Measurements from ENCODE around the gene PRR22. TPM values are rescaled to one million over a fixed set of nuclear protein-coding genes. Genes with fewer than 3 reads are reported as not detected.

The PRR22 gene
- total RNA-seq (1 to 10 TPM in 1 of 2 donors, under 1 TPM in 1; 0.20 to 2.6 TPM), polyA plus RNA-seq (ENCODE audit: insufficient read length in 2 of 2) (1 to 10 TPM; 3.9 to 4.1 TPM)
- long read RNA-seq, donor 1, partial matches to known transcripts, result 0 of 1 reads
- long read RNA-seq, donor 1, other reads (novel, unspliced or antisense), result 0 of 1 reads
- long read RNA-seq, donor 2, partial matches to known transcripts, result 0 of 1 reads
- long read RNA-seq, donor 2, other reads (novel, unspliced or antisense), result 0 of 1 reads
- long read RNA-seq, donor 3, partial matches to known transcripts, result 0 of 2 reads
- long read RNA-seq, donor 3, other reads (novel, unspliced or antisense), result 0 of 2 reads
- long read RNA-seq, donor 4, partial matches to known transcripts, result 0 of 2 reads
- long read RNA-seq, donor 4, other reads (novel, unspliced or antisense), result 0 of 2 reads

DNA sequence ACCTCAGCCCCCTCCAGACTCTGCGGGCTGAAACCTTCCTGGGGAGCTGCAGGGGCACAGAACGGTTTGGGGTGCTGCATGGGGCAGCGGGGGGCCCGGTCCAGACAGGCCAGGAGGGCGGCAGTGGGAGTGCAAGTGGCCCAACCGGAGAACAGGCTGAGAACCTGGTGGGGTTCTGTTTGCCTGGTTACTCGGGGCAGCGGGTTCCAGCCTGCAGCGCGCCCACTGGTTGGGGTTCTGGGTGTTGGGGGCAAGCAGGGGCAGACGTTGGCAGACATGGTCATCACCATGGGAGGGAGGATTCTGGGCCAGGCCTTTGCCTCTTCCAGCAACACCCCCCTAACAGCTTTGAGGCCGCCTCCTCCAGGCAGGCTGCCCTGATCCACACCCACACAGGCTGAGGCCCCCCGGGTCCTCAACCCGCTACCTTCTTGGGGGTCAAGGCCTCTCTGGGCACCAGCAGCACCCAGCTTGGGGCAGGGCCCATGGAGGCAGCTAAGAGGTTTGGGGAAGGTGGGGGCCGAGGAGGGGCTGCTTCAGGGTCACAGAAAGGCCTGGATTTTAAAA, at the start of gene PRR22:
Gene PRR22, minus strand, starts transcription at position 166 of the 567 bp plus-strand sequence. Its CDS starts 86 bp downstream, at position 80.
- H3K4me3 ChIP-seq (ENCODE audit: low read depth, low read length), result no peak within 1 kb of the TSS
- no peak for DNase-seq (ENCODE audit: low read depth in 4 of 6, low spot score in 6 of 6)
- H3K36me3 ChIP-seq (ENCODE audit: control insufficient read depth, insufficient read depth, low read length), result peaks cover 79% of the 10 kb centered on the region
- no peak within 1 kb of the TSS for H3K27ac ChIP-seq (ENCODE audit: low read depth, low read length)
- H3K27me3 ChIP-seq (ENCODE audit: control insufficient read depth, insufficient read depth, low read length), result no peaks in the 10 kb centered on the region
- peaks cover 4% of the 10 kb centered on the region for H3K4me1 ChIP-seq (ENCODE audit: control insufficient read depth, insufficient read depth, low read length)
- WGBS (ENCODE audit: insufficient coverage), result 87% methylated on average over 10 of the region's 15 CpGs
- H3K9me3 ChIP-seq (ENCODE audit: control insufficient read depth, insufficient read depth, low read length), result no peaks in the 10 kb centered on the region

DNA sequence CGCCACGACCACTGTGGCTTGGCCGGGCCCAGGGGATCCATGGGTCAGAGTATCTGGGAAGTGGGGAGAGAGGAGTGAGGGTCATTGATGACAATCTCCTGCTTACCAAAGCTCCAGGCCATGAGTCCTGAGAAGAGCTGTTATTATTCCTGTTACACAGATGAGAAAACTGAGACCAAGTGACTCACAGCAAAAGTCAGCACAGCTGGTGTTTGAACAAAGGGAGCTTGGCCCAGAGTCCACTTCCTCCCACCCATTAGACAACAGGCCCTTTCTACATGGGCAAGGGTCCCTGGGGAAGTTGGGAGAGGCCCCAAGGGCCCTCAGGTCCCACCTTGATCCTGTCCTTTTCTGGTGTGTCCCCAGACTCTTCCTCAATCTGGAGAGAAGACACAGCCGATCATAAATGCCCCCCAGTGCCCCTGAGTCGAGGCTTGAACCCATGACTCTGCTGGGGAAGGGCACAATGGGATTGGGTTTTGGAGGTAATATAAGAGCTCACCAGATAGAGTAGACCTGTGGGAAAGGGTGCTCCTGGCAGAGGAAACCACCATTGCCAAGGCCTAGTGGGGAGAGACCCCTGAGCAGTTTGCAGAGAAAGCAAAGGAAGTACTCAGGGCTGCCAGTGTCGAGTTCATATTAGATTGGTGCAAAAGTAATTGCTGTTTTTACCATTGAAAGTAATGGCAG, 48.1 kb upstream of the PRR22 start:
- no peak overlapping the region for H3K4me3 ChIP-seq (ENCODE audit: low read depth, low read length)
- no peaks in the 10 kb centered on the region for H3K9me3 ChIP-seq (ENCODE audit: control insufficient read depth, insufficient read depth, low read length)
- peaks cover 19% of the 10 kb centered on the region for H3K4me1 ChIP-seq (ENCODE audit: control insufficient read depth, insufficient read depth, low read length)
- H3K36me3 ChIP-seq (ENCODE audit: control insufficient read depth, insufficient read depth, low read length), result no peaks in the 10 kb centered on the region
- WGBS (ENCODE audit: insufficient coverage), result 81% methylated on average over 5 of the region's 6 CpGs
- no peak overlapping the region for H3K27ac ChIP-seq (ENCODE audit: low read depth, low read length)
- H3K27me3 ChIP-seq (ENCODE audit: control insufficient read depth, insufficient read depth, low read length), result peaks cover 2% of the 10 kb centered on the region
- no peak for DNase-seq (ENCODE audit: low read depth in 4 of 6, low spot score in 6 of 6)

GRCh38 chr19:5832061-5832460, 47.5 kb upstream of the PRR22 start:
- H3K36me3 ChIP-seq (ENCODE audit: control insufficient read depth, insufficient read depth, low read length), result no peaks in the 10 kb centered on the region
- no peaks in the 10 kb centered on the region for H3K9me3 ChIP-seq (ENCODE audit: control insufficient read depth, insufficient read depth, low read length)
- 86% methylated on average over 21 of the region's 22 CpGs for WGBS (ENCODE audit: insufficient coverage)
- H3K4me3 ChIP-seq (ENCODE audit: low read depth, low read length), result no peak overlapping the region
- H3K27ac ChIP-seq (ENCODE audit: low read depth, low read length), result no peak overlapping the region
- peaks cover 24% of the 10 kb centered on the region for H3K4me1 ChIP-seq (ENCODE audit: control insufficient read depth, insufficient read depth, low read length)
- DNase-seq (ENCODE audit: low read depth in 4 of 6, low spot score in 6 of 6), result no peak
- peaks cover 2% of the 10 kb centered on the region for H3K27me3 ChIP-seq (ENCODE audit: control insufficient read depth, insufficient read depth, low read length)

GRCh38 chr19:5831159-5831558, 46.6 kb upstream of the PRR22 start:
- Histone ChIP-seq H3K4me1 (ENCODE audit: control insufficient read depth, insufficient read depth, low read length) (peaks cover 33% of the 10 kb centered on the region), H3K9me3 (ENCODE audit: control insufficient read depth, insufficient read depth, low read length) (no peaks in the 10 kb centered on the region), H3K27me3 (ENCODE audit: control insufficient read depth, insufficient read depth, low read length) (peaks cover 2% of the 10 kb centered on the region), H3K4me3 (ENCODE audit: low read depth, low read length) (no peak overlapping the region), H3K27ac (ENCODE audit: low read depth, low read length) (no peak overlapping the region), H3K36me3 (ENCODE audit: control insufficient read depth, insufficient read depth, low read length) (no peaks in the 10 kb centered on the region)
- DNase-seq (ENCODE audit: low read depth in 4 of 6, low spot score in 6 of 6), result no peak
- 93% methylated on average over 9 of the region's 9 CpGs for WGBS (ENCODE audit: insufficient coverage)

DNA sequence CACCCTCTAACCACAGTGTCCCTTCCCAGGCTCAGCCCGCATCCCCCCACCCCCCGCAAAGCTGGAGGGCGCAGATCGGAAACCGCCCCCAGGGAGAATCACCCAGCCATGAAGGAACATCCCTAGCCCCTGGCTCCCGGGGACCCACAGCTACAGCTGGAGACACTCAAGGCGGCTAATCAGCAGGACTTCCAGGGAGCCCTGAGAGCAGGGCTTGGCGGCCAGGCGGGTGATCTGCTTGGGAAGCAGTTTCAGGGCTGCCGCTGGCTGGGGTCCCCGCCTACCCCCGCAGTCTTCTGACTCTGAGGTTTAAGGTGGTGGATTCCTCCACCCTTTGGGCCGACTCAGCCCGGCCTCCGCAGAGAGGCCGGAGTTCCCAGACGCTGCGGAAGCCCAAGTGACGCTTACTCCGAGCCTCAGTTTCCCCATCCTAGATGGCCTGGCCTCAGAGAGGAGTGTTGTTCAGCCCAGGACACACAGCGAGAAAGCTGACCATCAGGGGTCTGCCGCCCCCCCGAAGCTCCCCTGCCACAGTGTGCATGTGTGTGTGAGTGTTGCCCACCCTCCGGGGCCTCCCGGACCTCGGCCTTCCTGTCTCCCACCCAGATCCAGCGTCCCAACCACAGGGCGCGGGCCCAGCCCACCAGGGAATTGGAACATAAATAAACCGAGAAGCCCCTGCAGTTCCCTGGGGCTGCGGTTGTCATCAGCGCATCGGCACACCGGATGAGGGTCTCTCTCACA, 45.2 kb upstream of the PRR22 start:
- Histone ChIP-seq H3K4me3 (ENCODE audit: low read depth, low read length) (no peak overlapping the region), H3K4me1 (ENCODE audit: control insufficient read depth, insufficient read depth, low read length) (peaks cover 41% of the 10 kb centered on the region), H3K36me3 (ENCODE audit: control insufficient read depth, insufficient read depth, low read length) (peaks cover 2% of the 10 kb centered on the region), H3K27ac (ENCODE audit: low read depth, low read length) (no peak overlapping the region), H3K27me3 (ENCODE audit: control insufficient read depth, insufficient read depth, low read length) (peaks cover 2% of the 10 kb centered on the region), H3K9me3 (ENCODE audit: control insufficient read depth, insufficient read depth, low read length) (no peaks in the 10 kb centered on the region)
- DNase-seq (ENCODE audit: low read depth in 4 of 6, low spot score in 6 of 6), result no peak
- 66% methylated on average over 29 of the region's 34 CpGs for WGBS (ENCODE audit: insufficient coverage)

DNA sequence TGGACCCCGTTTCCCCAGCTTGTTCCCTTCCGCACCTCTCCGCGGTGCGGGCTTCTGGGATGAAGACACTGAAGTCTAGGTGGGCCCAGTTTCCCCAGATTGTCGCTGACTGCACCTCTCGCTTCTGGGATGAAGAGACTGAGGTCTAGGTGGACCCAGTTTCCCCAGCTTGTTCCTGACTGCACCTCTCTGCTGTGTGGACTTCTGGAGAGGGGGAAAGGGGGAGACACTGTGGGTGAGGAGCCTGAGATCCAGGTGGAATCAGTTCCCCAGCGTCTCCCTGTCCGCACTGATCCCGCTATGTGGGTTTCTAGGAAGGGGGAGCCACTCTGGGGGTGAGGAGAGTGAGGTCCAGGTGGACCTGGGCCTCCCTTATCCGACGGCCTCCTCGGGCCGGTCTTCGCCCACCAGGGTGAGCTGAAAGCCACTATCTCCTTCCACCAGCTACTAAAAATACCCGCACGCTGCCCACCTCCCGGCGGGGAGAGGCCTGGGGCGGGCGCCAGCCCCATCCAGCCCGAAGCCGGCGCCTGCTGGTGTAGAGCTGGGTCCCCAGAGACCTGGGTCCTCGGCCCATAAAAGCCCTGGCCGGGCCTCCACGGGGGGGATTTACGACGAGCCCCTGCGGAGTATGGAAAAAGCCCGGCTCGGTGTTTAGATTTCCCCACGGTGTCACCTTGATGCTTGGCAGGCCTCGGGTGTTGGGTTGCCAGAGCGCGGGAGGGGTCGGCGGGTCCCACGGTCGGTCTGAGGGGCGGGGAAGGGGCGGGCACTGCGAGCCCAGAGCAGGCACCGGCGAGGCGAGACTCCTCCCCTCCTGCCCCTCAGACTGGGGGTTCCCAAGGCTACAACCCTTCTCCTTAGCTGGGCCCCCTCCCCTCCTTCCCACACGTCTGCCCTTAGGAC, 44.4 kb upstream of the PRR22 start:
- WGBS (ENCODE audit: insufficient coverage), result 3% methylated on average over 47 of the region's 47 CpGs
- Histone ChIP-seq H3K4me1 (ENCODE audit: control insufficient read depth, insufficient read depth, low read length) (peaks cover 41% of the 10 kb centered on the region), H3K9me3 (ENCODE audit: control insufficient read depth, insufficient read depth, low read length) (no peaks in the 10 kb centered on the region), H3K36me3 (ENCODE audit: control insufficient read depth, insufficient read depth, low read length) (peaks cover 2% of the 10 kb centered on the region), H3K4me3 (ENCODE audit: low read depth, low read length) (peak overlapping the region; percentile 70), H3K27ac (ENCODE audit: low read depth, low read length) (peak overlapping the region; percentile 89), H3K27me3 (ENCODE audit: control insufficient read depth, insufficient read depth, low read length) (peaks cover 2% of the 10 kb centered on the region)
- peak in 2 of 6 donors; percentile 35 to 51 for DNase-seq (ENCODE audit: low read depth in 4 of 6, low spot score in 6 of 6)

GRCh38 chr19:5827891-5828660, 43.5 kb upstream of the PRR22 start:
- H3K27ac ChIP-seq (ENCODE audit: low read depth, low read length), result peak overlapping the region; percentile 89
- WGBS (ENCODE audit: insufficient coverage), result under 1% methylated on average over 88 of the region's 91 CpGs
- peak; percentile 78 to 98 (median 84) for DNase-seq (ENCODE audit: low read depth in 4 of 6, low spot score in 6 of 6)
- peak overlapping the region; percentile 70 for H3K4me3 ChIP-seq (ENCODE audit: low read depth, low read length)
- H3K9me3 ChIP-seq (ENCODE audit: control insufficient read depth, insufficient read depth, low read length), result no peaks in the 10 kb centered on the region
- H3K36me3 ChIP-seq (ENCODE audit: control insufficient read depth, insufficient read depth, low read length), result peaks cover 2% of the 10 kb centered on the region
- peaks cover 41% of the 10 kb centered on the region for H3K4me1 ChIP-seq (ENCODE audit: control insufficient read depth, insufficient read depth, low read length)
- peaks cover 2% of the 10 kb centered on the region for H3K27me3 ChIP-seq (ENCODE audit: control insufficient read depth, insufficient read depth, low read length)

DNA sequence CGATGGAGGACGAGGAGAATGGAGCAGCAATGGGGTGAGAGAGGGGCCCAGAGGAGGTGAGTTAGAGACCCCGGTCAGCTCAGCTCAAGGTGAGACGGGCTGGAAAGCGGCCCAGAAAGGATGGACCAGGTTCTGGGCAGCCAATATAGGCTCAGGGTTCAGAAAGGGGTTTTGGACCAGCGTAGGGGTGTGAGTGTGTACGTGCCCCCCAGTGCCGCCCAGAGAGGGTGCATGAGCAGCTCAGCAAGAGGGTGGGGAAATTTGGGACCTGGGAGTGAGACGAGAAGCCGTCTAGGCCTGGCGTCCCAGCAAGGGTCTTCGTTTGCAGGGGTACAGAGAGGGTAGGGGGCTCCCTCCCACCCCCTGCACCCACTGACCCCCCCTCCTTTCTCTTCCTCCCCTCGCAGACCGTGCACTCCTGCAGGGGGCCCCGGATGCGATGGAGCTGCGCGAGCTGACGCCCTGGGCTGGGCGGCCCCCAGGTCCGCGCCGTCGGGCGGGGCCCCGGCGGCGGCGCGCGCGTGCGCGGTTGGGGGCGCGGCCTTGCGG, 42.9 kb upstream of the PRR22 start:
- peak in 1 of 6 donors; percentile 20 for DNase-seq (ENCODE audit: low read depth in 4 of 6, low spot score in 6 of 6)
- peak overlapping the region; percentile 47 for H3K27ac ChIP-seq (ENCODE audit: low read depth, low read length)
- H3K4me1 ChIP-seq (ENCODE audit: control insufficient read depth, insufficient read depth, low read length), result peaks cover 41% of the 10 kb centered on the region
- WGBS (ENCODE audit: insufficient coverage), result 11% methylated on average over 33 of the region's 37 CpGs
- peaks cover 2% of the 10 kb centered on the region for H3K27me3 ChIP-seq (ENCODE audit: control insufficient read depth, insufficient read depth, low read length)
- peak overlapping the region; percentile 33 for H3K4me3 ChIP-seq (ENCODE audit: low read depth, low read length)
- H3K9me3 ChIP-seq (ENCODE audit: control insufficient read depth, insufficient read depth, low read length), result no peaks in the 10 kb centered on the region
- H3K36me3 ChIP-seq (ENCODE audit: control insufficient read depth, insufficient read depth, low read length), result peaks cover 2% of the 10 kb centered on the region

Data from spinal cord (tissue), 10 donors.